Hepatocyte (in vitro differentiated cells): ENCODE results near the gene ACKR3.

Source experiments
- EZH2 ChIP-seq: fragments of 200-600 bp; sonication (generic); IDR thresholded peaks from 2 replicates; pipeline ENCODE4 v1.6.1; 2016; ENCODE audit warnings: antibody characterized with exemption, mild to moderate bottlenecking, borderline replicate concordance
- TF ChIP-seq, protein P1 (sequence below): fragments of 200-600 bp; sonication (generic); IDR thresholded peaks from 2 replicates; pipeline ENCODE4 v1.5.1; 2016; ENCODE audit warnings: antibody characterized with exemption, mild to moderate bottlenecking; ENCODE audit not compliant: poor library complexity

DNA sequence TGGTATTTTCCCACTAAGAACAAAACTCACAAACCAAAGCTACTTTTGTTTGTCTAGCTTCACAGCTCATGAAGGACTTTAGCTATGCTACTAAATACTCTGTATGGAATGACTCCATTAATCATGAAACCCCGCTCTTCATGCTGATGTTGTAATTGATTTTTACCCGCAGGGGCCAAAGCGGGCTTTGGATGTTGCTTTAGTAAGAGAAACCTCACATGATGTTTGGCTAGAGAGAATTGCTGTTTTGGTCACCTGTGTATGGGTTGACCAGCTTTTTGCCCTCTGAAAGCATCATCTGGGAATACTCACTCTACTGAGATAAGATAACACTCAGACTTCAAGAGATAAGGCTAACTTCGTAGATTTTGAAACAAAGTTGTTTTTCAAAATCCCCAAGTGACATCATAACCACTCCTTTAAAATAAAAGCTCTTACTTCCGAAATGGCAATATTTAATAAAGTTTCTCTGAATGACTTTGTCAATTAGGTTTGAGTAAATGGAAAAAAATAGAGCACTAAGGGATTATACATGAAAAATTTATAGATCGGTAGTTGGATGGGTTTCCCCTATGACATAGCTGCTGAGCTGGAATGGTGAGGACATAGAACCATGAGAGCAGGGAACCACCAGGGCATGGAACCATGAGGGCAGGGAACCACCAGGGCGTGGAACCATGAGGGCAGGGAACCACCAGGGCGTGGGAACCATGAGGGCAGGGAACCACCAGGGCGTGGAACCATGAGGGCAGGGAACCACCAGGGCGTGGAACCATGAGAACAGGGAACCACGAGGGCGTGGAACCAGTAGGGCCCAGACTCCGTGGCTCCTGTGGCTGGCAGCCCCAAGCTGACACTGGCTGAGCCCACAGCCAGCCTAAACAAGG, 31.9 kb downstream of the ACKR3 start:
- TF ChIP-seq, protein P1, sequence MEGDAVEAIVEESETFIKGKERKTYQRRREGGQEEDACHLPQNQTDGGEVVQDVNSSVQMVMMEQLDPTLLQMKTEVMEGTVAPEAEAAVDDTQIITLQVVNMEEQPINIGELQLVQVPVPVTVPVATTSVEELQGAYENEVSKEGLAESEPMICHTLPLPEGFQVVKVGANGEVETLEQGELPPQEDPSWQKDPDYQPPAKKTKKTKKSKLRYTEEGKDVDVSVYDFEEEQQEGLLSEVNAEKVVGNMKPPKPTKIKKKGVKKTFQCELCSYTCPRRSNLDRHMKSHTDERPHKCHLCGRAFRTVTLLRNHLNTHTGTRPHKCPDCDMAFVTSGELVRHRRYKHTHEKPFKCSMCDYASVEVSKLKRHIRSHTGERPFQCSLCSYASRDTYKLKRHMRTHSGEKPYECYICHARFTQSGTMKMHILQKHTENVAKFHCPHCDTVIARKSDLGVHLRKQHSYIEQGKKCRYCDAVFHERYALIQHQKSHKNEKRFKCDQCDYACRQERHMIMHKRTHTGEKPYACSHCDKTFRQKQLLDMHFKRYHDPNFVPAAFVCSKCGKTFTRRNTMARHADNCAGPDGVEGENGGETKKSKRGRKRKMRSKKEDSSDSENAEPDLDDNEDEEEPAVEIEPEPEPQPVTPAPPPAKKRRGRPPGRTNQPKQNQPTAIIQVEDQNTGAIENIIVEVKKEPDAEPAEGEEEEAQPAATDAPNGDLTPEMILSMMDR, result no peak
- no peak for TF ChIP-seq EZH2
